Measurements from ENCODE around the gene YARS2.

DNA sequence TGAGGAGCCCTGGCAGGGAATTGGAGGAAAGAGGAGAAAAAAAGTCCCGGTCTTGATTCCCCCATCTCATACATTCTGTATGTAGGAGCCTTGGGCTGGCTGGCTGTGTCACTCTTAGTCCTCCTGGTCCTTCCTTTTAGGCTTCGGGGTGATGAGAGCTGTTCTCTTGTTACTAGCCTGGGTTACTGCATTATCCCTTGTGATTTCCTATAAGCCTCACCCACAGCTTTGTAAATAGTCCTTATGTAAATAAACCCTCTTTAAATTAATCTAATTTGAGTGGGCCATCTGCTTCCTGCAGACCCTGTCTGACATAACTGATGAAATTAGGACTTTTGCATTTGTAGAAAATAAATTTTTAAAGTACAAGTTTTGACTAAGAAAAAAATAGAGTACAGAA is 57.4 kb downstream of the YARS2 start:
- TF ChIP-seq SUZ12 (IDR thresholded peaks at IDR 0.05; ENCODE audit: extremely low read depth, insufficient read depth, insufficient read length): no peak
- TF ChIP-seq ZNF274 (IDR thresholded peaks at IDR 0.05; ENCODE audit: low read depth, low read length): no peak
- no peak for TF ChIP-seq YY1 (IDR thresholded peaks at IDR 0.05; ENCODE audit: insufficient read depth, insufficient read length)
